NCI-H146 (cell line): ENCODE measurements around the gene LARP1.

ENCODE experiments used
- DNase-seq: peaks from one replicate; lab custom pipeline; 2025; lab: John Stamatoyannopoulos, UW

Gene LARP1

DNA sequence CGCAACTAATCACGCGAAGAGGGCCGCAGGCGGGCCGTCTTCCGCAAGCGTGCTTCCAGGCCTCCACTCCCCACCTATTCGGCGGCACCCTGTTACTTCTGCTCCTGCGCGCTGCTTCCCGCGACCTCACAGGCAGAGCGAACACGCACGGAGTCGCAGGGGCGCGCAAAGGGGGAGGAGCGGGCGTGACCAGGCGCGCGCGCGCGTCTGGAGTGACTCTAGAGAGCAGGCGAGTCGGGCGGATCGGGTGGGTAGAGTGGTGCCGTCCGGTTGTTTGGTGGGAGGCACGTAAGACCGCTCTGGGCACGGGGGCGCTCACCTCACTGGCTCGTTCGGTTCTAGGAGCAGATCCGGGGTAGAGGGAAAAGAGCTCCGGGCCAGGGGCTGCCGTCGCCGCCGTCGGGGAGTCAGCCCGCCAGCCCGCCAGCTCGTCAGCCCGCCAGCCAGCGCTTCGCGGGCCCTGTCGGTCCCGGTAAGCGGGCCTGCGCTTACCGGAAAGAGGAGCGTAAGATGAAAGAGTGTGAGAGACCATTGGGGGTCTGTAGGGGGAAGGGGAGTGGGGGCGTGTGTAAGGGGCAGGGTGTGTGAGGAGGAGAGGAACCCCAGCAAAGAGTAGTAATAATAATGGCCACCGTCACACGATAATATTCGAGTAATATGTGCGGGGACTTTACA is 103.3 kb downstream of the LARP1 start, which contains the start of gene CNOT8:
Gene CNOT8, plus strand, starts transcription at position 331 of the 675 bp plus-strand sequence. CDS start 4,652 bp downstream, outside the sequence.
- DNase-seq, result peak; percentile 95

DNA sequence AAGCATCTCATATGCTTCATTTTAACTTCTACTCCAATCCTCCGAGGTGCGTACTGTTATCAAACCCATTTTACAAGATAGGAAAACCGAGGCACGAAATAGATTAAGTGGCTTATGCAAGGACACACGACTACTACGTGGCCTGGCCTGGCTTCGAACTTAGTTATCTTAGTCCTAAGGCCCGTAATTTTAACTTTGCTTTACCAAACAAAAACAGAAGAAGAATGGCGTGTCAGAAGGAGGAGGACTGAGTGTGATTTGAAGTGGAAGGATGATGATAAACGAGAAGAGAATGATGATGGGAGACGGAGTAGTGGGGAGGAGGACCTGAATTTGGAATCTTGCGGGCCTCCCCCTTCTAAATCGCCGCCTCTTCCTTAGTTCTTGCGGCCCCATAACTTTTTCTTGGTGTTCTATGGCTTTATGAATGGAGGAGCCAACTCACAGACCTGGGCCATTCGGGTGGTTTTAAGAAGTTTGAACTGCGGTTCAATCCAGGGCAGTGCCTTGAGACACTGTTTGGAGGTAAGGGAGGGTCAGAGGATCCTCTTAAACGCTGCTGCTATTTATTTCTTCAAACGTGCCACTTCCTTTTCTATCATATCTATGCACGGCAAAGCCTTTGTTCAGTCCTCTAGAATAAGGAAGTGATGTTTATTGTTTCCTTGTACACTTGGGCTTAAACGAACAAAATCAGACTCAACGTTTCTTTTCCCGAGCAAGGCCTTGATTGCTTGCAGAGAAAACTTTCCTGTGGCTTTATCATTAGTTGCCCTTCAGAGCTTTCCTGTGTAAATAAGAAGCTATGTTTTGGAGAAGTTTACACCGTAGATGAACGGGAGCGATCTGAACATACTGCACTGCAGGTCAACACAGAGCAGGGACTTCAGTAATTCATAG is 104.0 kb downstream of the LARP1 start:
- DNase-seq, result peak; percentile 0

DNA sequence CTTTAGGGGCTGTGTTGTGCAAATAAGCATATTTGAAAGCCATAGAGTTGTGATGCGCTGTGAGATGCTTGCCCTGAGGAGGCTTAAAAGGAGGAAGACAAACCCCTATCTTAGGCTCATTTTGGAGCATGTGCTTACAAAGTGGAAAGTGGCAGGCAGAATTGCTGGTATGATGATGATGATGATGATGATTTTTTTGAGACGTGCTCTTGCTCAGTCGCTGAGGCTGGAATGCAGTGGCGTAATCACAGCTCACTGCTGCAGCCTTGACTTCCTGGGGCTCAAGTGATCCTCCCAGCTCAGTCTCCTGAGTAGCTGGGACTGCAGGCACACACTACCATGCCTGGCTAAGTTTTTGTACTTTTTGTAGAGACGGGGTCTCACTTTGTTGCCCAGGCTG is 104.9 kb downstream of the LARP1 start:
- DNase-seq, result no peak

DNA sequence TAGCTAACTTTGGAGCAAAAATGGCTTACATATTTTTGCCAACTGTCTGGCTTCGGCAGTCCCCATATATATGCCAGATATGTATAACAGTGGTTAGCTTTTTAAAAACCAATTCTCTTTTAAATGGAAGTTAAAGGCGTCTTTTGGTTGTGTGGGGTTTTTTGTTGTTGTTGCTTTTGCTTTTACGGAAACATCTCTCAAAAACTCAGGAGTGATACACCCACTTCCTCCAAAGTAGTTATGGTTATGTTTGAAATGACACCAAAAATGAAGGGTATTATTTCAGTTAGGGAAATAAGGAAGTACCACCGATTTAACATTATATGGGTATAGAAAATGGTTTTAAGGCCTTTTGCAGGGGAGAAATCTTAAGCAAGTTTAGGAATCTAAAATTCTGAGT is 105.6 kb downstream of the LARP1 start:
- no peak for DNase-seq

DNA sequence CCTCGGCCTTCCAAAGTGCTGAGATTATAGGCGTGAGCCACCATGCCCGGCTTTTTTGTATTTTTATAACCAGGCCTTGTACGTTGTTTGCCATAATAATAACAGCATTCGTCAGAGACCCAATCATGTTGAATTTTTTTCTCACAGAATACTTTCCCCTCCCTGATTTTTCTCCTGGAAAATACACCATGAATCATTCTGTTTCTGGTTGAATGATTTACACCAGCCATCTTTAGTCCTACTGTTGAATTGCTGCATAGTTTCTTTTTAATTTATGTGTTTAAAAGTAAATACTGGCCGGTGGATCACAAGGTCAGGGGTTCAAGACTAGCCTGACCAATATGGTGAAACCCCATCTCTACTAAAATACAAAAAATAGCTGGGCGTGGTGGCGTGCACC is 106.8 kb downstream of the LARP1 start:
- DNase-seq, result no peak

DNA sequence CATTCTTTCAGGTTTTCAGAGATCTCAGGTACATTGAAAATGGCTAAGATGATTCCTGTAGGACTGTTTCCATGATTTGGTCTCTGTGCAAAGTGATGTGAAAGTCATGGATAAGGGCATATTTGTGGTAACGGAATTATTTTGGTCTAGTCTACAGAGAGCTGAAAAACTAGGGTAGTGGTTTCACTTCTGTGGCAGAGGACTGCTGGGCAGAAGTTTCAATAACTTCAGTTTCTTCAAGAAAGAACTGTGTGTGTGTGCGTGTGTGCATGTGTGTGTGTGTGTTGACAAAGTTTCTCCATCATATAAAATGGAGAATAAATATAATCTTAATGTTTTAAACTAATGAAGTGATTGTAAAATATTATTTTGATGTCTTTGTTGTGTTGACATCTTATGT is 107.6 kb downstream of the LARP1 start:
- DNase-seq, result no peak

DNA sequence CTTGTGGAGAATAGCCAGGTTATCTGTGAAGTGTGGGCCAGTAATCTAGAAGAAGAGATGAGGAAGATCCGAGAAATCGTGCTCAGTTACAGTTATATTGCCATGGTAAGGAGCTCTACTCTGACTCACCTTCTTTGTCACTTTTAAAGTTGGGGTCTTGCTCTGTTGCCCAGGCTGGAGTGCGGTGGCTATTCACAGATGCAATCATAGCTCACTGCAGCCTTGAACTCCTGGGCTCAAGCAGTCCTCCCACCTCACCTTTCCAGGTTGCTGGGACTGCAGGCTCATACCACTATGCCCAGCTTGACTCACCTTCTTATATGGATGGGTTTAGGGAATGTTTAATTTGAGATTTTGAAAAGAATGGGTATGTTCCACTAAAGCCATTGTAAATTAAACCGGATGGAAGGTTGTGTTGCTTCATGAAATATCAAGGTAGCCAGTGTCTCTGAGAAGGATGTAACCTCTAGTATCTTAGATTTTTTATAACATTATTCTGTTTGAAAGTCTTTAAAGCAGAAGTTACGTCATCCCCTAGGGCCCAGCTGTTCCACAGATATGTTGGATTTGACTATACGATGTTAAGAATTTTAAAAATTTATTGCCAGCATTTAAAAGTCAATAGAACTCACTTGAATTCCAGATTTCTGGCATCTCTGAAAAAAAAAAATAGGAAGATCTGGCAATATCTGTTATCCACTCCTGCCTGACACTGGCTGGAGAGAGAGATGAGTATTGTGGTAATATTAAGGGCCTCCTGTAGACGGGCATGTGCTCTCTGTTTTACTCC is 108.3 kb downstream of the LARP1 start:
- no peak for DNase-seq

DNA sequence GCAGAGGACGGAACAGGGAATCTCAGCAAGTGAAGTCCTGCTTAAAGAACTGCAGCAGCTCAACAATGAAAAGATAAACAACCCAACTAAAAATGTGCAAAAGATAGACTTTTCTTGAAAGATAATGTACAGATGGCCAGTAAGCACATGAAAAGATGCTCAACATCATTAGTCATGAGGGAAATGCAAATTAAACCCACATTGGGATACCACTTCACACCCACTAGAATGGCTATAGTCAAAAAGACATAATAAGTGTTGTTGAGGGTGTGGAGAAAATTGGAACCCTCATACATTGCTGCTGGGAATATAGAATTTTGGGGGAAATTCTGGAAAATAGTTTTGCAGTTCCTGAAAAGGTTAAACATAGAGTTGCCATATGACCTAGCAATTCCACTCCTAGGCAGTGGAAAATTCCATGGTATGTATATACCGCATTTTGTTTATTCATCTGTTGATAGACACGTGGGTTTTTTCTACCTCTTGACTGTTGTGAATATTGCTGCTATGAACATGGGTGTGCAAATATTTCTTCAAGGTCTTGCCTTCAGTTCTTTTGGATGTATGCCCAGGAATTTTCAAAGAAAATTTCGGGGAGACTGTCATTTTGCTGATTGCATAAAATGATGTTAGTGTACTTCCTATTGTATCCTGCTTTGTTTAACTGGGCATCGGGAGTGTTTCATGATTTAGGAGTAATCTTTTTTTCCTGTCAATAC is 110.4 kb downstream of the LARP1 start:
- no peak for DNase-seq

DNA sequence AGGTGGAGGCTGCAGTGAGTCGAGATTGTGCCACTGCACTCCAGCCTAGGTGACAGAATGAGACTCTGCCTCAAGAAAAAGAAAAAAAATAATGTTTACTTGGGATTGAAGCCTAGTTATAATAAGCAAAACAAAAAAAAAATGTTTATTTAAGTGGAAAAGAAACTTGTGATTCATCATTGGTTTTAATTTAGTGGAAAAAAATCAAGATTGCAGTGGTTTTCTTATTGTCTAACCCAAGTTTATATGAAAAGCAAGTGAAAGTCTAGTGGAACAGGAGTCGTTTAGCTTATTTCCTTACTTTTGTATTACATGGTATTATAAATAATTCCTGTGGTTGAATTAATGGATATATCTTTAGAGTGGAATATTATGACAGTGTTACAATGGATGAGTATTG is 111.7 kb downstream of the LARP1 start:
- no peak for DNase-seq
